ENCODE results near the gene WNK3. TPM values are rescaled to one million over a fixed set of nuclear protein-coding genes. Genes with fewer than 3 reads are reported as not detected.
"Not testable (repeated sequence)": the region's sequence is repeated elsewhere in the genome, so short reads cannot be mapped to it uniquely, and the experiment has no call there.

Gene WNK3
- 0.62 TPM for total RNA-seq
- long read RNA-seq = 0 reads

- Histone ChIP-seq H3K36me3 (no peaks in the 10 kb centered on the region), H3K9me3 (no peaks in the 10 kb centered on the region), H3K27me3 (ENCODE audit: low read depth) (no peaks in the 10 kb centered on the region), H3K4me1 (no peaks in the 10 kb centered on the region), H3K27ac (no peak within 1 kb of the TSS), H3K4me3 (peak within 1 kb of the TSS; percentile 52)
- intact Hi-C loops (cut with DNase I) = no loop called here
- no peak for TF ChIP-seq CTCF (IDR thresholded peaks at IDR 0.05)
- ATAC-seq (peak; percentile 89 to 94), DNase-seq (peak; percentile 68)
Observed at GRCh38 chrX:54357414-54358377, at the start of gene WNK3. Gene WNK3 (minus strand): TSS chrX:54358046.

GRCh38 chrX:54407266-54407665, 49.4 kb upstream of the WNK3 start:
- H3K4me3 ChIP-seq = no peak overlapping the region

DNA sequence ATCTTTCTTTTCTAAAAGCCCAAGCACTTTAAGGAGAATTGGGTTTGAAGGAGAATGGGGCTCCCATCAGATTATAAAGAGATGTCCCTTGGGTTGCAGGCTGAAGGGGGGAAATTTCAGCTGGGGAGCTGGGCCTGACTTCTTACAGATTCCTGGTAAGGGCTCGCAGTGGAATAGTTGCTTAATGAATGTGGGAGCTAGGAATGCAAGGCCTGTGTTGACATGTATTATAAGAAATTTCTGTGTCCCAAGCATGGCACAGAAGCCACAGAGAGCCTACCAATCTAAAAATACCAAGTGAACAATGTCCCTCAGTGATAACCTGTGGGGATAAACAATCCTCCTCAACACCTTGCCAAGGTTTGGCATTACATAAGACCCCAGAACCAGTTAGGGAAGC, 39.3 kb upstream of the WNK3 start:
- Histone ChIP-seq H3K9me3 (no peaks in the 10 kb centered on the region), H3K27me3 (ENCODE audit: low read depth) (no peaks in the 10 kb centered on the region), H3K36me3 (no peaks in the 10 kb centered on the region), H3K4me3 (no peak overlapping the region), H3K4me1 (no peaks in the 10 kb centered on the region), H3K27ac (no peak overlapping the region)
- ATAC-seq (no peak), DNase-seq (no peak)
- TF ChIP-seq CTCF (IDR thresholded peaks at IDR 0.05) = no peak
- intact Hi-C loops (cut with DNase I) = no loop called here

More at GRCh38 chrX:54407266-54407665, 49.4 kb upstream of the WNK3 start:
- H3K36me3 ChIP-seq = no peaks in the 10 kb centered on the region
- no peaks in the 10 kb centered on the region for H3K4me1 ChIP-seq
- no peak for TF ChIP-seq CTCF (IDR thresholded peaks at IDR 0.05)
- no peaks in the 10 kb centered on the region for H3K9me3 ChIP-seq
- DNase-seq (no peak), ATAC-seq (no peak)
- H3K27me3 ChIP-seq (ENCODE audit: low read depth) = no peaks in the 10 kb centered on the region
- intact Hi-C loops (cut with DNase I) = no loop called here
- H3K27ac ChIP-seq = no peak overlapping the region

GRCh38 chrX:54386314-54386713, 28.5 kb upstream of the WNK3 start:
- DNase-seq = no peak
- no peak for ATAC-seq
- TF ChIP-seq CTCF (IDR thresholded peaks at IDR 0.05) = no peak

GRCh38 chrX:54384661-54385060, 26.8 kb upstream of the WNK3 start:
- DNase-seq; intact Hi-C loops (cut with DNase I); H3K27me3 ChIP-seq (ENCODE audit: low read depth); H3K9me3 ChIP-seq; ATAC-seq; H3K27ac ChIP-seq; H3K4me1 ChIP-seq; H3K36me3 ChIP-seq; H3K4me3 ChIP-seq: not testable (repeated sequence)

More at GRCh38 chrX:54386314-54386713, 28.5 kb upstream of the WNK3 start:
- no peaks in the 10 kb centered on the region for H3K9me3 ChIP-seq
- no peaks in the 10 kb centered on the region for H3K27me3 ChIP-seq (ENCODE audit: low read depth)
- no peak overlapping the region for H3K27ac ChIP-seq
- no peaks in the 10 kb centered on the region for H3K4me1 ChIP-seq
- no peaks in the 10 kb centered on the region for H3K36me3 ChIP-seq
- intact Hi-C loops (cut with DNase I) = no loop called here
- no peak overlapping the region for H3K4me3 ChIP-seq

DNA sequence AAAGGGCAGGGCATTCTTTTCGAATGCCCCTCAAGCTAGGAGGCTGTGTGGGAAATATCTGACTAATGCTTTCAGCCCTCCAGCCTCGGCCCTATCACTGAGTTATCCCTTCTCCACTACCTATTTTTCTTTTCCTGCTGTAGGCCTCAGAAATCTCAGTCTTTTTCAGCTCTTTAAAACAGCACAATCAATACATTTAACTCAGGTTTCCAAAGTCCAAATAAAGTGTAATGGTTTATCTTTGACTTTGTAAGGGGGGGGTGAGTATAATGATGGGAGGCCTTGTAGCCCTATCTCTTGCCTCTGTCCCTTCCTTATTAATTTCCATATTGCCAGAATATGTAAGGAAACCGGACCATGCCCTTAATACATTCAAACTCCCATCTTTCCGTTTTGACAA, 1.6 kb upstream of the WNK3 start:
- no peaks in the 10 kb centered on the region for H3K36me3 ChIP-seq
- no peaks in the 10 kb centered on the region for H3K4me1 ChIP-seq
- intact Hi-C loops (cut with DNase I) = no loop called here
- no peak overlapping the region for H3K27ac ChIP-seq
- no peaks in the 10 kb centered on the region for H3K27me3 ChIP-seq (ENCODE audit: low read depth)
- TF ChIP-seq CTCF (IDR thresholded peaks at IDR 0.05) = no peak
- DNase-seq (no peak), ATAC-seq (no peak)
- H3K4me3 ChIP-seq = peak overlapping the region; percentile 52
- no peaks in the 10 kb centered on the region for H3K9me3 ChIP-seq
